Stimulated activated CD4-positive, alpha-beta T cell treated with anti-CD3 and anti-CD28 coated beads, Interleukin-2, amount 100 ng/mL, for 4 hours (primary cell): ENCODE measurements around the gene CLSTN2.

Experiments used
- DNase-seq: peaks from one replicate; pipeline ENCODE4 v3.0.0-alpha.2; 2020; ENCODE audit warnings: low read depth

CLSTN2 gene

GRCh38 chr3:140501770-140502364 is 566.9 kb downstream of the CLSTN2 start:
- DNase-seq = no peak

- DNase-seq = no peak
These were observed 570.2 kb downstream of the CLSTN2 start for GRCh38 chr3:140505213-140505612.

- DNase-seq = no peak
These were observed 570.9 kb downstream of the CLSTN2 start for GRCh38 chr3:140505876-140506275.

- no peak for DNase-seq
These were observed 573.6 kb downstream of the CLSTN2 start for GRCh38 chr3:140508550-140508949.

- DNase-seq = no peak
These were observed 574.5 kb downstream of the CLSTN2 start for GRCh38 chr3:140509534-140509933.

GRCh38 chr3:140510303-140510861 is 575.4 kb downstream of the CLSTN2 start:
- DNase-seq = no peak

- DNase-seq = no peak
These were observed 586.9 kb downstream of the CLSTN2 start for GRCh38 chr3:140521751-140522445.

- DNase-seq = no peak
These were observed 587.8 kb downstream of the CLSTN2 start for GRCh38 chr3:140522653-140523380.

- DNase-seq = no peak
These were observed 588.6 kb downstream of the CLSTN2 start for GRCh38 chr3:140523600-140523999.

GRCh38 chr3:140527156-140527555 is 592.2 kb downstream of the CLSTN2 start:
- no peak for DNase-seq

- DNase-seq = no peak
These were observed 594.1 kb downstream of the CLSTN2 start for GRCh38 chr3:140529096-140529495.

GRCh38 chr3:140529558-140529957 is 594.6 kb downstream of the CLSTN2 start:
- DNase-seq = no peak

GRCh38 chr3:140530131-140530530 is 595.1 kb downstream of the CLSTN2 start:
- DNase-seq = no peak

GRCh38 chr3:140530603-140531002 is 595.6 kb downstream of the CLSTN2 start:
- no peak for DNase-seq

- no peak for DNase-seq
These were observed 597.9 kb downstream of the CLSTN2 start for GRCh38 chr3:140532793-140533330.

- DNase-seq = no peak
These were observed 602.1 kb downstream of the CLSTN2 start for GRCh38 chr3:140536926-140537726.

- DNase-seq = no peak
These were observed 602.7 kb downstream of the CLSTN2 start for GRCh38 chr3:140537727-140538082.

- DNase-seq = no peak
These were observed 605.3 kb downstream of the CLSTN2 start for GRCh38 chr3:140540262-140540661.

GRCh38 chr3:140541975-140542653 is 607.1 kb downstream of the CLSTN2 start:
- DNase-seq = no peak

GRCh38 chr3:140545197-140545596 is 610.2 kb downstream of the CLSTN2 start:
- DNase-seq = no peak

GRCh38 chr3:140545756-140546155 is 610.8 kb downstream of the CLSTN2 start:
- no peak for DNase-seq
